Fibroblast of lung (primary cell): Measurements from ENCODE around the gene DBNDD1. TPM values are rescaled to one million over a fixed set of nuclear protein-coding genes. Genes with fewer than 3 reads are reported as not detected.

Experiments
- DNase-seq, 2 donors: peaks; one replicate each; pipeline versions ENCODE4 v3.0.0 to v3.0.0-alpha.2; 2010; ENCODE audit warnings: low read depth in 2 of 2
- H2AFZ ChIP-seq: 2 replicates; pipeline ENCODE4 v1.5.1; 2012; ENCODE audit warnings: low read length, control low read depth, inconsistent platforms
- H3K27ac ChIP-seq: 2 replicates; pipeline ENCODE4 v1.5.1; 2011; ENCODE audit warnings: low read length, control low read depth; ENCODE audit not compliant: insufficient read depth
- H3K27me3 ChIP-seq: 2 replicates; pipeline ENCODE4 v1.5.1; 2011; ENCODE audit warnings: mild to moderate bottlenecking, low read length; ENCODE audit not compliant: control insufficient read depth, insufficient read depth
- H3K36me3 ChIP-seq: 2 replicates; pipeline ENCODE4 v1.5.1; 2011; ENCODE audit warnings: low read length; ENCODE audit not compliant: control insufficient read depth, insufficient read depth
- H3K4me1 ChIP-seq: 2 replicates; pipeline ENCODE4 v1.5.1; 2011; ENCODE audit warnings: low read length; ENCODE audit not compliant: control insufficient read depth, insufficient read depth; ENCODE audit errors: extremely low read depth
- H3K4me2 ChIP-seq: 2 replicates; pipeline ENCODE4 v1.5.1; 2011; ENCODE audit warnings: low read length, control low read depth; ENCODE audit not compliant: insufficient read depth; ENCODE audit errors: extremely low read depth
- H3K4me3 ChIP-seq, 4 experiments: fragments of 200-600 bp in 1 of 4; sonication (generic) in 1 of 4; replicated peaks in 1 of 4; 2 replicates each; pipeline ENCODE4 v1.5.1; 2011 to 2016; ENCODE audit warnings: low read length in 4 of 4, low read depth in 3 of 4, mild to moderate bottlenecking in 3 of 4, control low read depth in 2 of 4, inconsistent platforms in 1 of 4, mixed read lengths in 1 of 4; ENCODE audit not compliant: insufficient read depth in 1 of 4; ENCODE audit errors: control extremely low read depth in 1 of 4
- H3K79me2 ChIP-seq: 2 replicates; pipeline ENCODE4 v1.5.1; 2012; ENCODE audit warnings: mild to moderate bottlenecking, low read length, inconsistent platforms; ENCODE audit not compliant: control insufficient read depth, insufficient read depth
- H3K9ac ChIP-seq: 2 replicates; pipeline ENCODE4 v1.5.1; 2011; ENCODE audit warnings: mild to moderate bottlenecking, low read length, control low read depth; ENCODE audit not compliant: insufficient read depth
- H3K9me3 ChIP-seq: 2 replicates; pipeline ENCODE4 v1.5.1; 2012; ENCODE audit warnings: low read depth, low read length; ENCODE audit not compliant: control insufficient read depth, insufficient read depth
- H4K20me1 ChIP-seq: 2 replicates; pipeline ENCODE4 v1.5.1; 2011; ENCODE audit warnings: low read length; ENCODE audit not compliant: control insufficient read depth, insufficient read depth; ENCODE audit errors: extremely low read depth
- CTCF ChIP-seq, 2 donors: IDR thresholded peaks in 1 of 2; conservative IDR thresholded peaks in 1 of 2; 1 replicate in 1 of 2; 2 replicates in 1 of 2; pipeline ENCODE4 v1.5.1; 2011 to 2012; ENCODE audit warnings: low read length in 2 of 2, control low read depth in 1 of 2, inconsistent platforms in 1 of 2, low read depth in 1 of 2, mild to moderate bottlenecking in 1 of 2
- EZH2 ChIP-seq: IDR thresholded peaks from 2 replicates; pipeline ENCODE4 v1.5.1; 2012; ENCODE audit warnings: low read length, control low read depth, mild to moderate bottlenecking; ENCODE audit errors: missing control alignments
- polyA plus RNA-seq, 2 donors: library from polyadenylated mRNA; depleted of rRNA in 1 of 2; stranded (reverse) in 1 of 2; unstranded in 1 of 2; fragments of >200 nt; gene quantifications; 2 replicates each; pipeline ENCODE4 v1.2.1, GENCODE V29; 2011 to 2012; ENCODE audit warnings: missing spikeins in 1 of 2
- total RNA-seq: library from RNA; depleted of rRNA; stranded (reverse); fragments of >200 nt; gene quantifications from 2 replicates; pipeline ENCODE4 v1.2.1, GENCODE V29; 2014

Gene DBNDD1
- total and polyA plus RNA-seq, 2 donors (not counting 1 experiment from before 2014, with no cell fraction given) = 2.1 to 3.6 TPM

- no peak overlapping the region for H3K9ac ChIP-seq
- no peaks in the 10 kb centered on the region for H3K9me3 ChIP-seq
- TF ChIP-seq EZH2 (no peak), CTCF (conservative IDR thresholded peaks at IDR 0.05 in 1 of 2, IDR thresholded peaks at IDR 0.05 in 1 of 2; ENCODE audit: low read depth in 1 of 2, low read length in 2 of 2) (no peak)
- no peak overlapping the region for H3K27ac ChIP-seq
- H3K4me3 ChIP-seq = no peak overlapping the region
- no peaks in the 10 kb centered on the region for H4K20me1 ChIP-seq
- no peaks in the 10 kb centered on the region for H3K27me3 ChIP-seq
- DNase-seq = no peak
- no peak overlapping the region for H3K4me2 ChIP-seq
- no peaks in the 10 kb centered on the region for H3K79me2 ChIP-seq
- no peaks in the 10 kb centered on the region for H3K36me3 ChIP-seq
- no peak overlapping the region for H2AFZ ChIP-seq
- peaks cover 10% of the 10 kb centered on the region for H3K4me1 ChIP-seq
Observed at GRCh38 chr16:90050969-90051368, 31.7 kb upstream of the DBNDD1 start.

GRCh38 chr16:90048737-90049330, 29.6 kb upstream of the DBNDD1 start:
- Histone ChIP-seq H3K36me3 (no peaks in the 10 kb centered on the region), H3K27me3 (no peaks in the 10 kb centered on the region), H3K79me2 (no peaks in the 10 kb centered on the region), H3K9ac (no peak overlapping the region), H2AFZ (no peak overlapping the region), H3K4me3 (no peak overlapping the region), H4K20me1 (no peaks in the 10 kb centered on the region), H3K27ac (no peak overlapping the region), H3K4me1 (peaks cover 10% of the 10 kb centered on the region), H3K9me3 (no peaks in the 10 kb centered on the region), H3K4me2 (no peak overlapping the region)
- no peak for TF ChIP-seq CTCF (conservative IDR thresholded peaks at IDR 0.05 in 1 of 2, IDR thresholded peaks at IDR 0.05 in 1 of 2; ENCODE audit: low read depth in 1 of 2, low read length in 2 of 2)
- no peak for TF ChIP-seq EZH2
- DNase-seq = no peak

- Histone ChIP-seq H2AFZ (no peak overlapping the region), H3K4me1 (peaks cover 10% of the 10 kb centered on the region), H4K20me1 (no peaks in the 10 kb centered on the region), H3K9me3 (no peaks in the 10 kb centered on the region), H3K79me2 (no peaks in the 10 kb centered on the region), H3K4me2 (no peak overlapping the region), H3K4me3 (no peak overlapping the region), H3K27ac (no peak overlapping the region), H3K9ac (no peak overlapping the region), H3K36me3 (no peaks in the 10 kb centered on the region), H3K27me3 (no peaks in the 10 kb centered on the region)
- DNase-seq = no peak
- TF ChIP-seq CTCF (conservative IDR thresholded peaks at IDR 0.05 in 1 of 2, IDR thresholded peaks at IDR 0.05 in 1 of 2; ENCODE audit: low read depth in 1 of 2, low read length in 2 of 2) (no peak), EZH2 (no peak)
Observed at GRCh38 chr16:90048347-90048722, 29.1 kb upstream of the DBNDD1 start.
